GM10847 (cell line): Measurements from ENCODE around the gene GPATCH3.

ENCODE experiments used
- POLR2A ChIP-seq: IDR thresholded peaks from 2 replicates; pipeline ENCODE4 v1.6.1; 2011; ENCODE audit not compliant: insufficient read length; ENCODE audit errors: extremely low read depth

Gene GPATCH3, protein sequence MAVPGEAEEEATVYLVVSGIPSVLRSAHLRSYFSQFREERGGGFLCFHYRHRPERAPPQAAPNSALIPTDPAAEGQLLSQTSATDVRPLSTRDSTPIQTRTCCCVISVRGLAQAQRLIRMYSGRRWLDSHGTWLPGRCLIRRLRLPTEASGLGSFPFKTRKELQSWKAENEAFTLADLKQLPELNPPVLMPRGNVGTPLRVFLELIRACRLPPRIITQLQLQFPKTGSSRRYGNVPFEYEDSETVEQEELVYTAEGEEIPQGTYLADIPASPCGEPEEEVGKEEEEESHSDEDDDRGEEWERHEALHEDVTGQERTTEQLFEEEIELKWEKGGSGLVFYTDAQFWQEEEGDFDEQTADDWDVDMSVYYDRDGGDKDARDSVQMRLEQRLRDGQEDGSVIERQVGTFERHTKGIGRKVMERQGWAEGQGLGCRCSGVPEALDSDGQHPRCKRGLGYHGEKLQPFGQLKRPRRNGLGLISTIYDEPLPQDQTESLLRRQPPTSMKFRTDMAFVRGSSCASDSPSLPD

GRCh38 chr1:26900001-26900814, at the start of gene GPATCH3:
Gene GPATCH3 (minus strand): TSS chr1:26900467. CDS start chr1:26900442, 25 bp downstream.
- TF ChIP-seq POLR2A = peak; percentile 81

DNA sequence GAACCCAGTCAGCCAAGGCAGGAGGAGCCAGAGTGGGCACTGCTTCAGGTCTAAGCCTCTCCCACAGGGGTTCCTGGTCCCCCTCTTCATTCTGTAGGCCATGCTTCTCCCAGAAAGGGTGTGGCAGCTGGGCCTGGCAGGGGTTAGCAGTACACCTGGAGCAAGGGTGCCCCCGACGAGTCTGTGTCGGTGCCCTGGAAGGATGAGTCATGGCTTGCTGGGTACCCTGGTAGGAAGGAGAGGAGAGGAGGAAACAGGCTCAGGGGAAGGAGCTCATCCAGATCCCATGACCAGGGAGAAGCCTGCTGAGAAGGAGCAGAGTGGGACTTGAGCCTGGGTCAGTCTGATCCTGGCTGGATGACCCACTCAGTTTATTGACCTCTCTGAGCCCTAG, 49.7 kb upstream of the GPATCH3 start:
- no peak for TF ChIP-seq POLR2A

DNA sequence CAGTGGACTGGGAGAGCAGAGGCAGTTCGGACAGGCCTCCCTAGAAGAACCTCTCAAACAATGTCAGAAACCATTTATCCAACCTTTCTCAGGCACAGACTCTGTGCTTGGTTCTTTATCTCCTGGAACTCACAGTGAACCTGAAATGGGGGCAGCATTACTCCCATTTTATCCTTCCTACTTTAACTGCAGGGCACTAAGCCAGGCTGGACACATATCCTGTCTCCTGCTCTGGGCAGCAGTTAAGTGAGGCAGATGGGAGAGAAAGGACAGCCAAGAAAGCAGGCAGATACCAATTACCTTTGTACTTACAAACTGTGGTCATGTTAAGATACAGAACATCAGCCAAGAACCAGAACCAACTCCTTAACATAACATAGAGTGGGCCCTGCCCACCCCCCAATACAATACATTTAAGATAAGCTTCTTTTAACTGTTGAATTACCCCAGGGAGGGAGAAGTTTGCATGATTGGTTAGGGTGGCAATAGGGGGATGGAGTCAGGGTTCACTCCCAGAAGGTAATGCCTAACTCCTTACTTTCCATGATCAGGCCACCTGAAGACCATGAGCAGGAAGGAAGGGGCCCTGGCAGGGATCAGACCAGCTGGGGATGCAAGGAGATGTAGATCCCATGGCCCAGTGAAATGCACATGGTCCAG, 49.1 kb upstream of the GPATCH3 start:
- TF ChIP-seq POLR2A = no peak

DNA sequence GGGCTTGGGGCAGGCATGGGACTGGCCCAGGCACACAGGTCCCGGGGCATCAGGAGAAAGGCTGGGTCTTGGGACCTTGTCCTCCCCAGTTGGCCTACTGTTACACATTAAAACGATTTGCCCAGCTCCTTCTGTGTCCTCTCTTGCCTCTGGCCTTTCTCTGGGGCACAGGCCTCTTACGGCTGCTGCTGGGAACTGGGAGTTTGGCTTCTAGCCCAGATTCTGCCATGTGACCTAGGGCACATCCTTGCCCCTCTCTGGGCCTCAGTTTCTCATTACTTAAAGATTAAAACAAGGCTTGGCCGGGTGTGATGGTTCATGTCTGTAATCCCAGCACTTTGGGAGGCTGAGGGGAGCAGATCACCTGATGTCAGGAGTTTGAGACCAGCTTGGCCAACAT, 46.0 kb upstream of the GPATCH3 start:
- no peak for TF ChIP-seq POLR2A

- no peak for TF ChIP-seq POLR2A
These were observed 45.5 kb upstream of the GPATCH3 start for GRCh38 chr1:26945728-26946127.

DNA sequence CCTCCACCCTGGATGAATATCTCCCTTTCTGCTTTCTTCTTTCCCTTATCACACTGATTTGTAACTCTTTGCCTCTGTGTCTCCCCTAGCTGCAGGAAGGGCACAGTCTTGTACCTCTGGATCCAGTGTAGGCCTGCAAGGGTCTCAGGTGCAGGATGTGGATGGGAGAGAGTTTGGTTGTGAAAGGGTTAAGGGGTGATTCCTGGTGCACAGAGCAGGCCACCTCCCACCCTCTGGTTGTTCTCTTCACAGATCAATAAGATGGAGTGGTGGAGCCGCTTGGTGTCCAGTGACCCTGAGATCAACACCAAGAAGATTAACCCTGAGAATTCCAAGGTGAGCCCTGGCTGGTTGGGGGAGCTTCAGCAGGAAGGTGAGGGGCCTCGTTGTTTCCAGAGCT, 44.9 kb upstream of the GPATCH3 start:
- TF ChIP-seq POLR2A = no peak

- TF ChIP-seq POLR2A = no peak
These were observed 42.4 kb upstream of the GPATCH3 start for GRCh38 chr1:26942656-26943055.

- TF ChIP-seq POLR2A = no peak
These were observed 41.0 kb upstream of the GPATCH3 start for GRCh38 chr1:26941311-26941710.

DNA sequence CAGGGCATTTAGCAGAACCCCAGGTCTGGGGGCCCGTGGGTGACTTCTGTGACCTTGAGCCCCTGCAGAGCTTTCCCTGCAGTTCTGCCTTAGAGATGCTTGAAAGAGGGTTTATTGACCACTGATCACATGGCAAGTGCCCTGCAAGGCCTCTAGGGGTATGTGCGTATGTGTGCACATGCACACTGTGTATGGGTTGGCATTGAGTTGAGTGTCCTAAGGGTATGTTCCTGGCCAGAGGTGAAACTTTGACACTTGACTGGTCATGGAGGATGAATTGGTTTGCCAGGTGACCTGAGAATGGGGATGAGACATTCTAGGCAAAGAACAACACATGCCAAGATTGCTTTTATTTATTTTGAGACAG, 38.4 kb upstream of the GPATCH3 start:
- no peak for TF ChIP-seq POLR2A

GRCh38 chr1:26938004-26938658, 37.9 kb upstream of the GPATCH3 start:
- no peak for TF ChIP-seq POLR2A

DNA sequence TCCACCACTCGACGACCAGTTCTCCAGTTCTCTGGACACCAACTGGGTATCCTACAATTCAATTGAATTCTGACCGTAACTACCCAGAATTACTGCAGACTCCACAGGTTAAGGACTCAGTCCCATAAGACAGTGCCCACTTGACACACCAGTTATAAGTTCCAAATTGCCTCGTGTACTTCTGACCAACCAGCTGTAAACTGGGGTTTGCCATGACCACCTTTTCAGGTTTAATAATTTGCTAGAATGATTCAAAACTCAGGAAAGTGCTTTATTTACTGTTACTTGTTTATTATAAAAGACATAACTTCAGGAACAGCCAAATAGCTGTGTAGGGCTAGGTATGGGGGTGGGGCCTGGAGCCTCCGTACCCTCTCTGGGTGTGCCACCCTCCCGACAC, 36.6 kb upstream of the GPATCH3 start:
- no peak for TF ChIP-seq POLR2A

GRCh38 chr1:26932531-26932930, 32.3 kb upstream of the GPATCH3 start:
- no peak for TF ChIP-seq POLR2A

GRCh38 chr1:26923711-26924110, 23.4 kb upstream of the GPATCH3 start:
- no peak for TF ChIP-seq POLR2A

DNA sequence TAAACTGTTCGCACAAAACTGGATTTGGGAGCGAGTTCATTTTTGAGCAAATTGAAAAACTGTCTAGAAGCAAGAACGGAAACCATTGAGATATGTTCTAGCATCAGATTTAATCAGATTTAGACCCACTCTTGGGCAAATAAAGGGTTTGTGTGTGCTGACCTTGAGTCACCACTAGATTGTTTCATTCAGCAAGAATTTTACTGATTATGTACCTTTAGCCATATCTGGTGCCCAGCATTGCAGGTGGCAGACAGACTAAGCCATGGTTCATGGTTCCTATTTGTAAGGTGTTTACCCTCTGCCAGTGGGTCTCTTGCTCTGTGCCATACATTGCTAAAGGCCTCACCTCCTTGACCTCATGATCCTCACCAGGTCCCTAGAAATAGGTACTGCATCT, 22.6 kb upstream of the GPATCH3 start:
- no peak for TF ChIP-seq POLR2A

GRCh38 chr1:26922431-26922729, 22.1 kb upstream of the GPATCH3 start:
- no peak for TF ChIP-seq POLR2A
